Tibial artery (tissue), 4 donors: ENCODE results near the gene CDC42BPG.

Experiments
- DNase-seq, 2 donors: peaks; one replicate each; pipeline ENCODE4 v3.0.0-alpha.2; 2019
- H3K27ac ChIP-seq, 2 donors: fragments of 200-600 bp; sonication (generic) in 1 of 2; 1 replicate in 1 of 2; 2 replicates in 1 of 2; pipeline ENCODE4 v1.5.1; 2018 to 2019; ENCODE audit warnings: mild to moderate bottlenecking in 1 of 2
- H3K27me3 ChIP-seq, 2 donors: fragments of 200-600 bp; sonication (generic) in 1 of 2; one replicate each; pipeline versions ENCODE4 v1.5.1 to v1.6.0; 2016 to 2019
- H3K36me3 ChIP-seq, 3 donors: fragments of 200-600 bp; sonication (generic) in 2 of 3; one replicate each; pipeline ENCODE4 v1.5.1; 2016 to 2019; ENCODE audit warnings: mild to moderate bottlenecking in 2 of 3
- H3K4me1 ChIP-seq, 4 donors: fragments of 200-600 bp; sonication (generic) in 2 of 4; 1 replicate in 3 of 4; 2 replicates in 1 of 4; pipeline ENCODE4 v1.5.1; 2016 to 2019
- H3K4me3 ChIP-seq, 2 donors: fragments of 200-600 bp; sonication (generic) in 1 of 2; 1 replicate in 1 of 2; 2 replicates in 1 of 2; pipeline ENCODE4 v1.5.1; 2018 to 2019; ENCODE audit warnings: mild to moderate bottlenecking in 2 of 2
- H3K9me3 ChIP-seq, 3 donors: fragments of 200-600 bp; sonication (generic) in 1 of 3; one replicate each; pipeline ENCODE4 v1.5.1; 2016 to 2019
- intact Hi-C: fragments of 100-400 bp; cut with DNase I; formaldehyde crosslinking; loops from one replicate; pipeline ENCODE4 v1.15.0; 2023; ENCODE audit warnings: low total_unique reads
- TF ChIP-seq, protein P1 (sequence below), 2 experiments: fragments of 200-600 bp in 1 of 2; fragments of 450-650 bp in 1 of 2; IDR thresholded peaks; one replicate each; pipeline ENCODE4 v1.5.1; 2017 to 2019; ENCODE audit warnings: antibody characterized with exemption in 2 of 2, mild to moderate bottlenecking in 1 of 2, moderate library complexity in 1 of 2

The CDC42BPG gene

DNA sequence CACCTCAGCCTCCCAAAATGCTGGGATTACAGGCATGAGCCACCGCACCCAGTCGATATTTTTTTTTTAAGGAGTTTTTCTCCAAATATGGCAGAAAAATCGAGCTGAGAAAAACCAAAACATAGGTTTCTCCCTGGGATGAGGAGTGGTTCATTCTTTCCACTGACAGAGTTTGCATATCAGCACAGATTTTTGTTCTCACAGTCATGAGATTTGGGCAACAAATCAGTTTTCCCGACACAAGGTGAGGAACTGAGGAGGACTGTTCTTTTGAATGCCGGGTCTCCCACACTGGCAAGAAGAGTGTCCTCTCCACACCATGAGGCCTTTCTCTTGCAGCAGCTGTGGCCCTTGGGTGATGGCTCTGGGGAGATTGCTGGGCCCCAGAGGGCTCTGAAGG is 37.8 kb upstream of the CDC42BPG start:
- H3K27ac ChIP-seq, result peak overlapping the region; percentile 70 to 97
- TF ChIP-seq, protein P1, sequence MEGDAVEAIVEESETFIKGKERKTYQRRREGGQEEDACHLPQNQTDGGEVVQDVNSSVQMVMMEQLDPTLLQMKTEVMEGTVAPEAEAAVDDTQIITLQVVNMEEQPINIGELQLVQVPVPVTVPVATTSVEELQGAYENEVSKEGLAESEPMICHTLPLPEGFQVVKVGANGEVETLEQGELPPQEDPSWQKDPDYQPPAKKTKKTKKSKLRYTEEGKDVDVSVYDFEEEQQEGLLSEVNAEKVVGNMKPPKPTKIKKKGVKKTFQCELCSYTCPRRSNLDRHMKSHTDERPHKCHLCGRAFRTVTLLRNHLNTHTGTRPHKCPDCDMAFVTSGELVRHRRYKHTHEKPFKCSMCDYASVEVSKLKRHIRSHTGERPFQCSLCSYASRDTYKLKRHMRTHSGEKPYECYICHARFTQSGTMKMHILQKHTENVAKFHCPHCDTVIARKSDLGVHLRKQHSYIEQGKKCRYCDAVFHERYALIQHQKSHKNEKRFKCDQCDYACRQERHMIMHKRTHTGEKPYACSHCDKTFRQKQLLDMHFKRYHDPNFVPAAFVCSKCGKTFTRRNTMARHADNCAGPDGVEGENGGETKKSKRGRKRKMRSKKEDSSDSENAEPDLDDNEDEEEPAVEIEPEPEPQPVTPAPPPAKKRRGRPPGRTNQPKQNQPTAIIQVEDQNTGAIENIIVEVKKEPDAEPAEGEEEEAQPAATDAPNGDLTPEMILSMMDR (IDR thresholded peaks at IDR 0.05), result no peak
- no peaks in the 10 kb centered on the region for H3K27me3 ChIP-seq
- no peak for DNase-seq
- no peak overlapping the region for H3K4me3 ChIP-seq
- intact Hi-C loops, result no loop called here
- H3K4me1 ChIP-seq, result peaks cover 0 to 56% (median 21%) of the 10 kb centered on the region in 4 donors
- H3K36me3 ChIP-seq, result no peaks in the 10 kb centered on the region
- H3K9me3 ChIP-seq, result no peaks in the 10 kb centered on the region

- Histone ChIP-seq H3K27ac (peak overlapping the region; percentile 70 to 97), H3K36me3 (no peaks in the 10 kb centered on the region), H3K27me3 (no peaks in the 10 kb centered on the region), H3K4me1 (peaks cover 0 to 53% (median 24%) of the 10 kb centered on the region in 4 donors), H3K4me3 (no peak overlapping the region), H3K9me3 (no peaks in the 10 kb centered on the region)
- DNase-seq, result no peak
- TF ChIP-seq, protein P1 (IDR thresholded peaks at IDR 0.05), result no peak
- intact Hi-C loops, result no loop called here
Observed at GRCh38 chr11:64881476-64881875, 37.0 kb upstream of the CDC42BPG start.

DNA sequence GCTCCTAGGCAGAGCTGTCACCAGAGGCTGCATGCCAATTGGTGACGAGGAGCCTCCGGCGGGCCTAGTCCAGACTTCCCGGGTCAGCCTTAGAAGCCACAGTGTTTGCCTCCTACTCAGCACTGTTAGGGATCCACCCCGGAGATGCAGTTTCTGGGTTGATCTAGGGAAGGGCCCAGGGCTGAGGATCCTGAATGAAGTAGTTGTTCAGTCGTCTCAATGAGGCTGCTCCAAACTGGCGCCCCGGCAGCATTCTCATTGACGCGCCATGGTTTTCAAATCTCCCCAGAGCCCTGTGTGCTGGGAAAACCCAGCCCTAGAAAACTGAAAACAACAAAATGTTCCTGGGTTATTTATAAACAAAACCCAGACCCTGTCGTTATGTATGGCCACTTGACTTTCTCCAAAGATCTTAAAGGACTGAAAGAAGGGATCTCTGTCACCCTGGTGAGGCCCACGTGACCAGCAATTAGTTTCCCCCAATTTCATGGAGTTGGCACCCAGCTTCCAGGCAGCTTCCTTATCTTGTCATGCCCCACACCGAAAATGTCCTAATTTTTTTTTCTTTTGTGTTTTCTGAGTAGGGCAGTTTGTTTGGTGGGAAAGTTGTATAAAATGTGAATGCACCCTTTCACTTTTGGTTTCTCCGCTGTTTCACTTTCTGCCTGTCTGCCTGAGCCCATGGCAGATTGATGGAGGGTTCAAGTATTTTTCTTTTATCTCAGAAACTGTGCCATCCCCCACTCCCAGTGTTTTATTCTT is 36.0 kb upstream of the CDC42BPG start:
- Histone ChIP-seq H3K9me3 (no peaks in the 10 kb centered on the region), H3K36me3 (no peaks in the 10 kb centered on the region), H3K27ac (peak overlapping the region; percentile 8 to 97), H3K4me1 (peaks cover 0 to 64% (median 35%) of the 10 kb centered on the region in 4 donors), H3K27me3 (no peaks in the 10 kb centered on the region), H3K4me3 (no peak overlapping the region)
- intact Hi-C loops, result no loop called here
- peak in 1 of 2 donors; percentile 68 for DNase-seq
- TF ChIP-seq, protein P1 (IDR thresholded peaks at IDR 0.05), result no peak

- H3K27me3 ChIP-seq, result no peaks in the 10 kb centered on the region
- TF ChIP-seq, protein P1 (IDR thresholded peaks at IDR 0.05), result no peak
- intact Hi-C loops, result no loop called here
- H3K36me3 ChIP-seq, result peaks cover 0 to 5% (median 0%) of the 10 kb centered on the region in 3 donors
- peak overlapping the region; percentile 66 to 71 for H3K4me3 ChIP-seq
- peaks cover 0 to 74% (median 45%) of the 10 kb centered on the region in 4 donors for H3K4me1 ChIP-seq
- peak overlapping the region; percentile 81 to 97 for H3K27ac ChIP-seq
- DNase-seq, result peak in 1 of 2 donors; percentile 76
- H3K9me3 ChIP-seq, result no peaks in the 10 kb centered on the region
Observed at GRCh38 chr11:64879244-64879900, 34.9 kb upstream of the CDC42BPG start.

- Histone ChIP-seq H3K36me3 (peaks cover 0 to 12% (median 6%) of the 10 kb centered on the region in 3 donors), H3K9me3 (no peaks in the 10 kb centered on the region), H3K4me1 (peaks cover 0 to 75% (median 47%) of the 10 kb centered on the region in 4 donors), H3K27me3 (no peaks in the 10 kb centered on the region), H3K4me3 (peak within 1 kb of the TSS; percentile 66 to 71), H3K27ac (peak within 1 kb of the TSS; percentile 81 to 97)
- TF ChIP-seq, protein P1 (IDR thresholded peaks at IDR 0.05), result peak; percentile 37 to 49
- peak; percentile 98 to 99 for DNase-seq
- intact Hi-C loops, result no loop called here
Observed at GRCh38 chr11:64878494-64879243, 34.2 kb upstream of the CDC42BPG start, which contains the start of gene EHD1. Gene EHD1, minus strand, starts transcription at chr11:64878621. Its CDS starts 157 bp downstream, at chr11:64878464.
